ENCODE data around the gene KATNIP. TPM values are rescaled to one million over a fixed set of nuclear protein-coding genes. Genes with fewer than 3 reads are reported as not detected.

The KATNIP gene
- polyA plus RNA-seq, 1 of the 3 experiments (the other 2 are of a cell fraction), result 25.5 TPM

GRCh38 chr16:27538528-27538927 is 11.4 kb upstream of the KATNIP start:
- no peaks in the 10 kb centered on the region for H3K9me3 ChIP-seq
- H3K4me2 ChIP-seq, result no peak overlapping the region
- H3K4me1 ChIP-seq (ENCODE audit: control insufficient read depth in 1 of 2, insufficient read depth in 2 of 2, low read depth in 1 of 2, low read length in 1 of 2), result no peaks in the 10 kb centered on the region
- TF ChIP-seq CTCF (IDR thresholded peaks at IDR 0.05), result no peak
- TF ChIP-seq RAD21 (IDR thresholded peaks at IDR 0.05; ENCODE audit: low read length), result no peak
- TF ChIP-seq GATA2 (CRISPR knock-in tag; IDR thresholded peaks at IDR 0.05), result no peak
- H3K27ac ChIP-seq (ENCODE audit: low read depth in 2 of 2, low read length in 1 of 2), result no peak overlapping the region
- no peaks in the 10 kb centered on the region for H3F3A ChIP-seq (replicated peaks; ENCODE audit: insufficient read depth)
- no peak overlapping the region for H3K4me3 ChIP-seq (ENCODE audit: low read depth in 2 of 2, low read length in 1 of 2)
- H3K27me3 ChIP-seq (ENCODE audit: insufficient read depth), result no peaks in the 10 kb centered on the region
- ChIA-PET POLR2A (no interaction called here), CTCF (interaction anchor here (0.9 kb wide), 1 partner anchor 64 kb away, joined by 4 read pairs; no protein-coding TSS in a partner anchor)
- WGBS (ENCODE audit: low lambda C conversion rate), result 92% methylated on average over 5 of the region's 5 CpGs
- H3K9ac ChIP-seq, result no peak overlapping the region
- H3K79me2 ChIP-seq (ENCODE audit: insufficient read depth), result peaks cover 7% of the 10 kb centered on the region; the same call in 1 of the 2 replicates
- no peak overlapping the region for H2AFZ ChIP-seq (ENCODE audit: low read depth)
- peaks cover 64 to 85% of the 10 kb centered on the region in 2 experiments for H3K36me3 ChIP-seq (replicated peaks in 1 of 2; ENCODE audit: control insufficient read depth in 1 of 2, insufficient read depth in 2 of 2, low read length in 1 of 2)
- no peak for DNase-seq
- no peaks in the 10 kb centered on the region for H4K20me1 ChIP-seq (ENCODE audit: insufficient read depth)
- no peaks in the 10 kb centered on the region for H3K9me2 ChIP-seq

GRCh38 chr16:27539120-27539519 is 10.8 kb upstream of the KATNIP start:
- Histone ChIP-seq H2AFZ (ENCODE audit: low read depth) (no peak overlapping the region), H3K9me2 (no peaks in the 10 kb centered on the region), H3F3A (replicated peaks; ENCODE audit: insufficient read depth) (no peaks in the 10 kb centered on the region), H4K20me1 (ENCODE audit: insufficient read depth) (no peaks in the 10 kb centered on the region), H3K27me3 (ENCODE audit: insufficient read depth) (no peaks in the 10 kb centered on the region), H3K4me1 (ENCODE audit: control insufficient read depth in 1 of 2, insufficient read depth in 2 of 2, low read depth in 1 of 2, low read length in 1 of 2) (no peaks in the 10 kb centered on the region), H3K4me2 (no peak overlapping the region), H3K79me2 (ENCODE audit: insufficient read depth) (peaks cover 7% of the 10 kb centered on the region; the same call in 1 of the 2 replicates), H3K36me3 (replicated peaks in 1 of 2; ENCODE audit: control insufficient read depth in 1 of 2, insufficient read depth in 2 of 2, low read length in 1 of 2) (peaks cover 66 to 85% of the 10 kb centered on the region in 2 experiments), H3K4me3 (ENCODE audit: low read depth in 2 of 2, low read length in 1 of 2) (no peak overlapping the region), H3K9me3 (no peaks in the 10 kb centered on the region), H3K27ac (ENCODE audit: low read depth in 2 of 2, low read length in 1 of 2) (no peak overlapping the region), H3K9ac (no peak overlapping the region)
- TF ChIP-seq MXI1 (IDR thresholded peaks at IDR 0.05; ENCODE audit: low read depth, low read length), result no peak
- TF ChIP-seq NRF1 (IDR thresholded peaks at IDR 0.05; ENCODE audit: low read depth, low read length), result no peak
- TF ChIP-seq PBX3 (IDR thresholded peaks at IDR 0.05), result no peak
- TF ChIP-seq RXRA (IDR thresholded peaks at IDR 0.05; ENCODE audit: borderline replicate concordance, low read depth), result no peak
- no peak for TF ChIP-seq EP300 (IDR thresholded peaks at IDR 0.05; ENCODE audit: borderline replicate concordance in 1 of 2, low read depth in 1 of 2, low read length in 1 of 2)
- TF ChIP-seq SIN3A (IDR thresholded peaks at IDR 0.05; ENCODE audit: borderline replicate concordance, low read depth, low read length), result no peak
- DNase-seq, result no peak
- POLR2A ChIA-PET, result no interaction called here
- CTCF ChIA-PET, result interaction anchor here (0.6 to 1.7 kb wide), 3 partner anchors 23 to 429 kb away, joined by 3 to 5 read pairs (median 4); no protein-coding TSS in a partner anchor
- WGBS (ENCODE audit: low lambda C conversion rate), result 100% methylated on average over 2 of the region's 2 CpGs

Measured in SK-N-SH (cell line).